Adrenal gland (tissue), 12 donors: ENCODE measurements around the gene SVEP1. TPM values are rescaled to one million over a fixed set of nuclear protein-coding genes. Genes with fewer than 3 reads are reported as not detected.
A peak's percentile ranks its signal among the peaks of the same experiment; 100 is the strongest.
"Not testable (repeated sequence)": the region's sequence is repeated elsewhere in the genome, so short reads cannot be mapped to it uniquely, and the experiment has no call there.

Experiments
- DNase-seq, 7 donors: peaks; one replicate each; pipeline ENCODE4 v3.0.0-alpha.2; 2019 to 2020
- H3K27ac ChIP-seq, 5 donors: fragments of 200-600 bp; sonication (generic) in 4 of 5; 1 replicate in 3 of 5; 2 replicates in 2 of 5; pipeline versions ENCODE4 v1.5.1 to v1.8.0; 2016 to 2020; ENCODE audit warnings: mild to moderate bottlenecking in 1 of 5
- H3K27me3 ChIP-seq: fragments of 200-600 bp; 2 replicates; pipeline ENCODE4 v1.8.0; 2021
- H3K36me3 ChIP-seq, 2 donors: fragments of 200-600 bp; replicated peaks in 1 of 2; 1 replicate in 1 of 2; 2 replicates in 1 of 2; pipeline versions ENCODE4 v1.5.1 to v1.8.0; 2018 to 2022
- H3K4me1 ChIP-seq, 2 donors: fragments of 200-600 bp; replicated peaks in 1 of 2; 1 replicate in 1 of 2; 2 replicates in 1 of 2; pipeline versions ENCODE4 v1.5.1 to v1.8.0; 2018 to 2021
- H3K4me3 ChIP-seq, 4 donors: fragments of 200-600 bp; sonication (generic) in 3 of 4; one replicate each; pipeline ENCODE4 v1.5.1; 2016 to 2018
- H3K9me3 ChIP-seq, 3 donors: fragments of 200-600 bp; sonication (generic) in 1 of 3; replicated peaks in 1 of 3; 1 replicate in 2 of 3; 2 replicates in 1 of 3; pipeline versions ENCODE4 v1.5.1 to v1.8.0; 2016 to 2021
- CTCF ChIP-seq, 6 experiments: fragments of 450-650 bp in 4 of 6; fragments of 200-600 bp in 2 of 6; sonication (generic) in 1 of 6; IDR thresholded peaks; 1 replicate in 5 of 6; 2 replicates in 1 of 6; pipeline versions ENCODE4 v1.5.1 to v1.8.0; 2016 to 2021; ENCODE audit warnings: antibody characterized with exemption in 6 of 6, mild to moderate bottlenecking in 2 of 6, moderate library complexity in 1 of 6
- POLR2A ChIP-seq, 2 donors: fragments of 450-650 bp; IDR thresholded peaks; one replicate each; pipeline ENCODE4 v1.6.1; 2017; ENCODE audit warnings: antibody characterized with exemption in 2 of 2, mild to moderate bottlenecking in 2 of 2, moderate library complexity in 1 of 2
- WGBS, 4 donors: extraction: QIAGEN DNeasy Blood & Tissue Kit in 2 of 4; methylation state at CpG; one replicate each; pipeline versions ENCODE4 v1.1.5 to v1.1.7; 2013 to 2017; 5-methylcytosine and 5-hydroxymethylcytosine counted together
- intact Hi-C, 2 donors: fragments of 100-400 bp; cut with DNase I; formaldehyde crosslinking; loops; one replicate each; pipeline versions ENCODE4 v1.14.1 to v1.15.0; 2022 to 2023
- polyA plus RNA-seq, 3 donors: library from polyadenylated mRNA; stranded (reverse); fragments of 200-250 nt in 2 of 3; fragments of 350-450 nt in 1 of 3; fragmentation: Illumina TruSeq in 1 of 3; extraction: RNeasy Lipid Tissue Mini Kit (QIAGEN cat#74804) in 1 of 3; gene quantifications; one replicate each; pipeline ENCODE4 v1.2.3, GENCODE V29; 2013 to 2014
- total RNA-seq, 9 donors: library from RNA; depleted of rRNA in 4 of 9; stranded (reverse); fragments of >200 nt in 4 of 9; fragments of 120-200 nt in 1 of 9; fragmentation: NEBNext Ultra II Directional in 1 of 9; extraction: Animal tissue kit (Norgen Biotek cat#: 25700) in 1 of 9; gene quantifications; one replicate each; pipeline versions ENCODE4 v1.1.0 to v1.2.4, GENCODE V29; 2013 to 2023
- donor health status: healthy with polysubstance abuse.
- donor health status: Bipolar disorder and iron deficiency.
- donor health status: DM: yes; HTN: yes; CAD: no.
- donor health status: DM: no; HTN: no; CAD: no.
- donor health status: DM: no; HTN: no; CAD: no.
- donor health status: DM: yes; HTN: yes; CAD: no.

SVEP1 gene
- total and polyA plus RNA-seq, 12 donors = 2.2 to 45.3 (median 23.0) TPM

- no peak overlapping the region for H3K4me3 ChIP-seq
- WGBS, 4 donors = 22 to 48% (median 35%) methylated on average over 4 of the region's 4 CpGs
- TF ChIP-seq POLR2A (IDR thresholded peaks at IDR 0.05) (no peak), CTCF (IDR thresholded peaks at IDR 0.05) (no peak)
- H3K9me3 ChIP-seq = no peaks in the 10 kb centered on the region
- H3K27ac ChIP-seq = peak overlapping the region in 1 of 5 donors; percentile 61
- intact Hi-C loops = no loop called here
- no peak for DNase-seq
- H3K4me1 ChIP-seq = peaks cover 0 to 6% of the 10 kb centered on the region in 2 donors
- no peaks in the 10 kb centered on the region for H3K27me3 ChIP-seq
- H3K36me3 ChIP-seq = no peaks in the 10 kb centered on the region
These were observed 41.5 kb downstream of the SVEP1 start for GRCh38 chr9:110537841-110538646.

- DNase-seq = no peak
- Histone ChIP-seq H3K4me3 (no peak overlapping the region), H3K27me3 (no peaks in the 10 kb centered on the region), H3K27ac (no peak overlapping the region), H3K9me3 (no peaks in the 10 kb centered on the region), H3K4me1 (peaks cover 0 to 6% of the 10 kb centered on the region in 2 donors), H3K36me3 (no peaks in the 10 kb centered on the region)
- WGBS, 4 donors = 41 to 48% (median 43%) methylated on average over 4 of the region's 4 CpGs
- intact Hi-C loops = no loop called here
- TF ChIP-seq POLR2A (IDR thresholded peaks at IDR 0.05) (no peak), CTCF (IDR thresholded peaks at IDR 0.05) (no peak)
These were observed 42.7 kb downstream of the SVEP1 start for GRCh38 chr9:110536822-110537221.

- DNase-seq, H3K4me3 ChIP-seq, H3K36me3 ChIP-seq, H3K9me3 ChIP-seq, H3K27ac ChIP-seq, H3K27me3 ChIP-seq, intact Hi-C loops: not testable (repeated sequence)
- H3K4me1 ChIP-seq = peaks cover 0 to 12% of the 10 kb centered on the region in 2 donors
- 76 to 93% (median 86%) methylated on average over 4 of the region's 4 CpGs for WGBS, 4 donors
These were observed 45.4 kb downstream of the SVEP1 start for GRCh38 chr9:110534162-110534561.

- intact Hi-C loops = no loop called here
- 65 to 91% (median 74%) methylated on average over 7 to 9 of the region's 9 CpGs for WGBS, 4 donors
- Histone ChIP-seq H3K27ac (no peak overlapping the region), H3K27me3 (no peaks in the 10 kb centered on the region), H3K9me3 (no peaks in the 10 kb centered on the region), H3K4me3 (no peak overlapping the region), H3K36me3 (no peaks in the 10 kb centered on the region), H3K4me1 (peaks cover 0 to 12% of the 10 kb centered on the region in 2 donors)
- DNase-seq = no peak
- TF ChIP-seq CTCF (IDR thresholded peaks at IDR 0.05) (no peak), POLR2A (IDR thresholded peaks at IDR 0.05) (no peak)
These were observed 46.5 kb downstream of the SVEP1 start for GRCh38 chr9:110532908-110533665.
